ENCODE data around the gene HTR2B.

HTR2B gene

GRCh38 chr2:231126123-231126522 lies 1.3 kb upstream of the HTR2B start:
- TF ChIP-seq GATA1 (IDR thresholded peaks at IDR 0.05; ENCODE audit: low read depth, low read length) (no peak), POLR2A (IDR thresholded peaks at IDR 0.05; ENCODE audit: low read length) (no peak)
- DNase-seq, result no peak

GRCh38 chr2:231123362-231123898 lies 1.4 kb downstream of the HTR2B start:
- TF ChIP-seq POLR2A (IDR thresholded peaks at IDR 0.05; ENCODE audit: low read length), result no peak
- no peak for DNase-seq

DNA sequence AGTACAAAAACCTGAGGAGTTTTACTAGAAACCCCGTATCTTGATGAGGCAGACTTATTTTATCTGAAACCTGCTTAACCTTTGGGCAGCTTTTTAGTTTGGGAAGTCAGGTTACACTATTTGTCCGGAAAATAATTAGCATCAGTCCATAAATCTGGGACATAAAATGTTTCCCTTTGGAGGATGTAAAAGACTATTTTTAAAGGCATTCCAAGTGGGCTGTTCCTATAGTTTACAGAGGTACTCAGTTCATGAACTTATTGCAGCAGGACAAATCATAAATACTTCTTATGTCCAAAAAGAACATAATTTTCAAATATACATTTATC lies 6.3 kb downstream of the HTR2B start:
- TF ChIP-seq POLR2A (IDR thresholded peaks at IDR 0.05; ENCODE audit: low read length), result no peak
- no peak for TF ChIP-seq GATA1 (IDR thresholded peaks at IDR 0.05; ENCODE audit: low read depth, low read length)
- DNase-seq, result no peak

- no peak for TF ChIP-seq GATA1 (IDR thresholded peaks at IDR 0.05; ENCODE audit: low read depth, low read length)
- no peak for DNase-seq
These were observed 6.8 kb downstream of the HTR2B start for GRCh38 chr2:231117922-231118613.

DNA sequence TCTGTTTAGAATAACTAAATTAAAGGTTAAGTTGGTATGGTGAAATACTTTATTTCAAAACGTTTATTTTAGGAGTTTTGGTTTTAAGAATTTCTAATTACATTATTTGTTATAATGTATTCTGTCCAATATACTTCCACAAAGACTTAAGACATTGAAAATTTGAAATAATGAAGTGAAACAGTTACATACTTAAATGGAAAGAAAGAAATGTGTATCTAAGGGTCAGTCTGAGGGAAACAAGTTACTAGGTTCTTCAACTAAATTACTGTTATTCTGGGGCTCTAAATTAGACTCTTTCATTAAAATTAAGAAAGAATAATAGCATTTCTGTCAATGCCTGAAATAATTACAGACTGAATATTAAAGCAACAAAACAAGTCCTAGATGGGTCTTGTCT lies 7.7 kb downstream of the HTR2B start:
- TF ChIP-seq GATA1 (IDR thresholded peaks at IDR 0.05; ENCODE audit: low read depth, low read length), result no peak
- no peak for TF ChIP-seq POLR2A (IDR thresholded peaks at IDR 0.05; ENCODE audit: low read length)
- no peak for DNase-seq

GRCh38 chr2:231115651-231116050 lies 9.2 kb downstream of the HTR2B start:
- DNase-seq, result no peak
- TF ChIP-seq GATA1 (IDR thresholded peaks at IDR 0.05; ENCODE audit: low read depth, low read length) (no peak), POLR2A (IDR thresholded peaks at IDR 0.05; ENCODE audit: low read length) (no peak)

GRCh38 chr2:231113489-231113888 lies 11.4 kb downstream of the HTR2B start:
- TF ChIP-seq GATA1 (IDR thresholded peaks at IDR 0.05; ENCODE audit: low read depth, low read length), result no peak
- no peak for TF ChIP-seq POLR2A (IDR thresholded peaks at IDR 0.05; ENCODE audit: low read length)
- no peak for DNase-seq

GRCh38 chr2:231111987-231112386 lies 12.9 kb downstream of the HTR2B start:
- TF ChIP-seq POLR2A (IDR thresholded peaks at IDR 0.05; ENCODE audit: low read length), result no peak
- no peak for TF ChIP-seq GATA1 (IDR thresholded peaks at IDR 0.05; ENCODE audit: low read depth, low read length)
- DNase-seq, result no peak

- no peak for DNase-seq
- no peak for TF ChIP-seq POLR2A (IDR thresholded peaks at IDR 0.05; ENCODE audit: low read length)
These were observed 14.3 kb downstream of the HTR2B start for GRCh38 chr2:231110551-231110950.

- DNase-seq, result peak; percentile 61 to 76
- TF ChIP-seq GATA1 (IDR thresholded peaks at IDR 0.05; ENCODE audit: low read depth, low read length) (no peak), POLR2A (IDR thresholded peaks at IDR 0.05; ENCODE audit: low read length) (no peak)
These were observed 20.6 kb downstream of the HTR2B start for GRCh38 chr2:231104115-231104713.

DNA sequence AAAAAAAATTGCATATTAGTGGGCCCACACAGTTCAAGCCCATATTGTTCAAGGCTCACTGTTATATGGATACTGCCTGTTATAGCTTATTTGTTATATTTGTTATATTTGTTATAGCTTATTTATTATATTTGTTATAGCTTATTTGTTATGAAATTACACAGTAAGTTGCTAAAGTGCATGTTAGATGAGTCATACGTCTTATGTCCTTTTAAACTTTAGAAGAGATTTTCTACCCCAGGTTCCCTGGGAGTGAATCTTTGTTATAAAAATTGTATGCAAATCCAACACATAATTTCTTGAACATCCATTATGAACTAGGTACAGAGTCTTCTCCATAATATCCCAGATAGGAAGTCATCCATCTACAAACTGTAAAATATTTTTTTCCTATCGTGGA lies 22.1 kb downstream of the HTR2B start:
- TF ChIP-seq GATA1 (IDR thresholded peaks at IDR 0.05; ENCODE audit: low read depth, low read length) (no peak), POLR2A (IDR thresholded peaks at IDR 0.05; ENCODE audit: low read length) (no peak)

GRCh38 chr2:231100990-231101389 lies 23.9 kb downstream of the HTR2B start:
- TF ChIP-seq GATA1 (IDR thresholded peaks at IDR 0.05; ENCODE audit: low read depth, low read length) (no peak), POLR2A (IDR thresholded peaks at IDR 0.05; ENCODE audit: low read length) (no peak)
- no peak for DNase-seq

More for the DNA sequence above, 22.1 kb downstream of the HTR2B start:
- no peak for DNase-seq

- peak in 1 of 2 experiments; percentile 22 for DNase-seq
These were observed 24.5 kb downstream of the HTR2B start for GRCh38 chr2:231100321-231100720.

GRCh38 chr2:231099918-231100317 lies 24.9 kb downstream of the HTR2B start:
- DNase-seq, result peak; percentile 22 to 46
- no peak for TF ChIP-seq POLR2A (IDR thresholded peaks at IDR 0.05; ENCODE audit: low read length)
- no peak for TF ChIP-seq GATA1 (IDR thresholded peaks at IDR 0.05; ENCODE audit: low read depth, low read length)

- TF ChIP-seq POLR2A (IDR thresholded peaks at IDR 0.05; ENCODE audit: low read length) (no peak), GATA1 (IDR thresholded peaks at IDR 0.05; ENCODE audit: low read depth, low read length) (no peak)
These were observed 30.0 kb downstream of the HTR2B start for GRCh38 chr2:231094736-231095346.

More at GRCh38 chr2:231094736-231095346, 30.0 kb downstream of the HTR2B start:
- DNase-seq, result peak in 1 of 2 experiments; percentile 19

Data from erythroblast (primary cell).